GM19463 (cell line): ENCODE measurements around the gene SCRT2.
A peak's percentile ranks its signal among the peaks of the same experiment; 100 is the strongest.
"Not testable (repeated sequence)": the region's sequence is repeated elsewhere in the genome, so short reads cannot be mapped to it uniquely, and the experiment has no call there.

ENCODE experiments used
- ATAC-seq: cut with Tn5 transposase; IDR thresholded peaks from one replicate; pipeline ENCODE4 v1.9.1; 2021; ENCODE audit warnings: mild to moderate bottlenecking, moderate library complexity; ENCODE audit not compliant: unreplicated experiment

SCRT2 gene

DNA sequence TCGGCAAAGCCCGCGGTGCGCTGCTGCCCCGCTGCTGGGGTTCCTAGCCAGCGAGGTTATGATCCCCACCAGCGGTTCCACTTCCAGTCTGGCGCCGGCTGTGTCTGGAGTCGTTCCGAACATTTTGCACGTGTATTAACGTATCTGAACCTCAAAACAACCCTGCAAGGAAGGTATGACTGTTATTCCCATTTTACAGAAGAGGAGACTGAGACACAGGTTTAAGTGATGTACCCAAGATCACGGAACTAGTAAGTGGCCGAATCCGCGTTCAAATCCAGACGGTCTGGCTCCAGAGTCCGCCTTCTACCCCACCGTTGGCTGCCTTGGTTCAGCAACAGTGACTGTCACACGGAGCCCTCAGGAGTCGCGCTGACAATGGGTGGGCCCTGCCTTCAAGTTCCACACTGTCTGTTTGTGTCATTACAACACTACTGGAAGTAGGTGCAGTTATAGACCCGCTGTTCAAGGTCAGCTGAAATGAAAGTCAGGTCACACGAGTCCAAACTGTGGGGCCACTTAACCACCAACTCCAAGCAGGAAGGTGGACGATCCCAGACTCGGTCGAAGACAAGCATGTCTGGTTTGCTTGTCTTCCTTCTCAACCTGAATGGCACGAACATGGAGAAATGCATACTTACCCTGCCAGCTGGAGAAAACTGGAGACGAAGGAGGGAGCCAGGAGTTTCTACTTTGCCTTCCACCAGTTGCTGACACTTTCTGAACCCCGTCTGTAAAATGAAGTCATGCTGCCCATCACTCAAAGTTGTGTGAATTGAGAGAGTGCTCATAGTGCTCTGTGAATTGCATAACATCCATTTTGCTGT, 21.8 kb downstream of the SCRT2 start:
- no peak for ATAC-seq

DNA sequence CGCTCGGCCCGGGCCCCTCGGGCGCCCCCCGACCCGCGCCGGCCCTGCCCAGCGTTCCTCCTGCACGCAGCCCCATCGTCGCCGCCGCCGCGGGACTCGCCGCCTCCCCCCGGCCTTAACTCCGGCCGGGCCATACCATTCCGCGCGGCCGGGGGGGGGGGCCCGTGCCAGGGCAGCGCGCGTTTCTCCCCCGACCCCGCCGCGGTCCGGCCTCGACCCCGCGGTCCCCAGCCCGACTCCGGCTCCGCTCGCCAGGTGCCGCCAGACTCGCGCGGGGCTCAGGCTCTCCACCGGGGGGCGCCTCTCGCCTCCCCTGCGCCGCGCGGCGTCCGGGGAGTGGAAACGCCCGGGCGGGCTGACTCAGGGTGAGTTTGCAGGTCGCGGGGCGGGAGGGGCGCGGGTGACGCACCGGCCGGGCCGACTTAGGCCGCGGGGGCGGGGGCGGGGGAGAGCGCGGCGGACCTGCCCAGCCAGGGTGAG, 22.5 kb downstream of the SCRT2 start, which contains the start of gene SRXN1:
TSS of gene SRXN1 (minus strand) at position 91 of the 480 bp plus-strand sequence. CDS start at position 76, 15 bp downstream.
- peak; percentile 94 for ATAC-seq

DNA sequence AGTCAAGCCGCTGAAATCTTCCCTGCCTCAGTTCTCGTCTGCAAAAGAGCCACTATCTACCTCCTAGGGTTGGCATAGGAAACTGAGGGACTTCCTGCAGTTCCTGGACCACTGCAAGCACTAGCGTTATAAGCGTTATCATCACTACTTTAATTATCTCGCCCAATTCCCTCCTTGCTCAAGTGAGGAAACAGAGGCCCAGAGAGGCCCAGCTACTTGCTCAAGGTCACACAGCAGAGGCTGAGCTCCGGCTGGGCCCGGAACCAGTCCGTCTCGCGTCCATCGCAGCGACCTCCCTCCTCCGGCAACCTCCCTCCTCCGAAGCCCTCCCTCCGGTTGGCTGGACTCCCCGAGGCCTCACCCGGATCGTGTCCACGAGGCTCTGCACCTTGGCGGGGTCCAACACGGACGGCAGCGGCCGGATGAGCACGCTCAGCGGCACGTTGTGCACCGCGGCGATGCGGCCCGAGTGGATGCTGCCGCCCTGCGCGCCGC, 22.9 kb downstream of the SCRT2 start:
- ATAC-seq, result no peak

DNA sequence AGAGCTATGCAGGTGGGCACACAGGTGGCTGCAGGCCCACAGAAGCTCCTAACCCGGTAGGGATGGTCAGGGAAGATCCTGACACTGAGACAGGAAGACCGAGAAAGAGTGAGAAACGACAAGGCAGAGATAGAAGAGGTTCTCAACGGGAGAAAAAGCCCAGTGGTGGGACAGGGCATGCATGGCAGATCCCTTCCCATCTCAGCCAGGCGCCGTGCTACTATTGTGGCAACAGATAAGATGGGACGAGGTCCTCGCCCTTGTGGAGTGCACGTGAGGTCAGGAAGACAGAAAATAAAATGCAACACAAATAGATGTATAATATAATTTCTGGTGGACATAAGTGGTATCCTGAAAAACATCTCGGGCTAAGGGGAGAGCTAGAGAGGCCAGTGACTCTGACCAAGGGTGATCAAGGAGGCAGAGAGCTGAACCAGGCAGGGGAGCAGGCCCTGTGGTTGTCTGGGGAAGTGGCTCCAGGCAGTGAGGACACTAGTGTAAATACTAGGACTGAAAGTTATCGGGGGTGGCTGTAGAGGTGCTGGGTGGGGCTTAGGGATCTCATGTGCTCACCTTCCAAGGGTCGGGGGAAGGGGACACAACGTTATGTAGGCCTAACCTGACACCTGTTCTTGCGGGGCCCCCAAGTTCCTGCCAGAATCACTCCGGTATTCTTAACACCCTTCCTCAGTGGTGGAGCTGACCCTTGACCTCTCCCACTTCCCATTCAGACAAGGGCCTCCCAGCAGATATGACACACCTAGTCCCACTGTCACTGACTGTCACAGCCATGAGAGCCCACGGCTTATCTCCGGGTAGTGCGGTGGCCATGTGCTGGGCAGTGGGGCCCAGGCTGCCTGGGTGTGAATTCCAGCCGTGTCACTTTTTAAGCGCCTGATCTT, 23.6 kb downstream of the SCRT2 start:
- no peak for ATAC-seq

DNA sequence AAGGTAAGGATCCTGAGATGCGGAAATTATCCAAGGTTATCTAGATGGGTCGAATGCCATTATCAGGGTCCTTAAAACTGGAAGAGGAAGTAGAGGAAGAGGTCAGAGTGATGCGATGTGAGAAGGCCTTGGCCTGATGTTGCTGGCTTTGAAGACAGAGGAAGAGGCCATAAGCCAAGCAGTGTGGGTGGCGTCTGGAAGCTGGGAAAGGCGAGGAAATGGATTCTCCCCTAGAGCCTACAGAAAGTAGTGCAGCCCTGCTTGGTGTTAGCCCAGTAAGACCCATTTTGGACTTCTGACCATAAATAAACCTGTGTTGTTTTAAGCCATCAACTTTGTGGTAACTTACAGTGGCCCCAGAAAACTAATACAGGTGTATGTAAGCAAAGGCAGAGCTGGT, 24.6 kb downstream of the SCRT2 start:
- no peak for ATAC-seq

DNA sequence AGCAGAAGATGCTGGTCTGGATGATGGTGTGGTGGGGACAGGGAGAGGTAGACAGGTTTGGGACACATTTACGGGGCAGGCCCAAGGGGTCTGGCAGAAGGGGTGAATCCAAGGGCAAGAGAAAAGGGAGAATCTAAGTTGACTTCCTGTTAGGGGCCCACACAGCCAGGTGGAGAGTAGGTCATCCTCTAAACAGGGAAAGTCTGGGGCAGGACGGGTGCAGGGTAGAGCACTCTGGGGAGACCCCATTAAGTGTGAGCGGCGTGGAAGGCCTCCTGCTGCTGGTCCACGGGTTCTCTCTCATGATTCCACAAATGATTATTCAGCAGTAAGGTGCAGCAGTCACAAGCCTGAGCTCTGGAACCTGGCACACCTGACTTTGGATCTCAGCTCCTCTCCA, 25.3 kb downstream of the SCRT2 start:
- no peak for ATAC-seq

DNA sequence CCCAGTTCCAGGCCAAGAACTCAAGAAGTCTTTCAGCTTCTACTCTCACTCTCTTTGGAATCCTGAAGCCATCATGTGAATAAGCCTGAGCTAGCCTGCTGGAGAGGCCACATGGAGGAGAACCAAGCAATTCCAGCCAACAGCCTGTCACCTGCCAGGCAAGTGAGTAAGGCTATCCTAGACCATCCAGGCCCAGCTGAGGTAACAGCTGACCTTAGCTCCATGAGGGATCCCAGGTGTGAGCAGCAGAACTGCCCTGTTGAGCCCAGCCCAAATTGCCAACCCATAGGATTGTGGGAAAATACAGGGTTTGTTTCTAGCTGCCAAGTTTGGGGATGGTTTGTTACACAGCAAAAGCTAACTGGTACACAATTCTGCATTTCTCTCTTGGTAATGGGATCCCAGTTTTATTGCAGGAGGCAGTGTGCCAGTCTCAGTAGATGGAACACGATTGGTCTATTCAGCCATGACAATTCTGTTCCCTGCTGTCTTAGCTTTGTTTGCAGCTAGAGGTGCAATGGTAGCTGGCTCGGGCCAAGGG, 28.1 kb downstream of the SCRT2 start:
- no peak for ATAC-seq

DNA sequence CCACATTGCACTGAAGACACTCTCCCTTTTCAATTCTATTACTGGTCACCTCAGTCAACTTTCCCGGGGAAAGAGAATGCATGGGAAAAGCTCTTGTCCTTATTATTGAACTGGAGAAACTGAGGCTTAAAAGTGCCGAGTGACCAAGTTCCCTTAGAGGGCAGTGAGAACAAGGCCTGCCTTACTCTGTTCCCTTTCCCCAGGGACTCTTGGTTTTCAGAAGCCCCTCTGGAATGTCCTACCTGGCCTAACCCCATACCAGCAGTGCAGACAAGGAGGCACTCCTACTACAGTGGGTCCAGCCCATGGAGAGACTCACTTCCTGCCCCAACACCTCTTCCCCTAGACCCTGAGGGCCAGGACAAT, 28.8 kb downstream of the SCRT2 start:
- ATAC-seq, result no peak

DNA sequence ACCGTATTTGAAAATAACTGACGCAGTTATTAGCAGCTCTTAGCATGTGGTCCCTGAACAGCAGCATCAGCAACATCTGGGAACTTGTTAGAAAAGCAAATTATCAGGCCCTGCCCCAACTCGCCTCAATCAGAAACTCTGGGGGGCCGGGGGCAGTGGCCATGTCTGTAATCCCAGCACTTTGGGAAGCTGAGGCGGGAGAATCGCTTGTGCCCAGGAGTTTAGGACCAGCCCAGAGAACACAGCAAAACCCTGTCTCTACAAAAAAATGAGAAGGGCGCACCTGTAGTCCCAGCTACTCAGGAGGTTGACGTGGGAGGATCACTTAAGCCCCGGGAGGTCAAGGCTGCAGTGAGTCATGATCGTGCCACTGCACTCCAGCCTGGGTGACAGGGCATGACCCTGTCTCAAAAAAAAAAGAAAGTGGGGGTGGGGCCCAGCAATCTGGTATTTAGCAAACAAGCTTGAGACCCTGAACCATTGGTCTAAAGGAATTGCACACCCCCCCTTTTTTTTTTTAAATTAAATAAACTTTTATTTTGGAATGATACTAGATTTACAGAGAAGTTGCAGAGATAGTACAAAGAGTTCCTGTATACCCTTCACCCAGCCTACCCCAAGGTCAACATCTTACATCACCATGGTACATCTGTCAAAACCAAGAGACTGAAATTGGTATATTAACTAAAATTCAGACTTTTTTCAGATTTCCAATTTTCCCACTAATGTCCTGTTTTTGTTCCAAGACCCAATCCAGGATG, 29.3 kb downstream of the SCRT2 start:
- ATAC-seq, result no peak

DNA sequence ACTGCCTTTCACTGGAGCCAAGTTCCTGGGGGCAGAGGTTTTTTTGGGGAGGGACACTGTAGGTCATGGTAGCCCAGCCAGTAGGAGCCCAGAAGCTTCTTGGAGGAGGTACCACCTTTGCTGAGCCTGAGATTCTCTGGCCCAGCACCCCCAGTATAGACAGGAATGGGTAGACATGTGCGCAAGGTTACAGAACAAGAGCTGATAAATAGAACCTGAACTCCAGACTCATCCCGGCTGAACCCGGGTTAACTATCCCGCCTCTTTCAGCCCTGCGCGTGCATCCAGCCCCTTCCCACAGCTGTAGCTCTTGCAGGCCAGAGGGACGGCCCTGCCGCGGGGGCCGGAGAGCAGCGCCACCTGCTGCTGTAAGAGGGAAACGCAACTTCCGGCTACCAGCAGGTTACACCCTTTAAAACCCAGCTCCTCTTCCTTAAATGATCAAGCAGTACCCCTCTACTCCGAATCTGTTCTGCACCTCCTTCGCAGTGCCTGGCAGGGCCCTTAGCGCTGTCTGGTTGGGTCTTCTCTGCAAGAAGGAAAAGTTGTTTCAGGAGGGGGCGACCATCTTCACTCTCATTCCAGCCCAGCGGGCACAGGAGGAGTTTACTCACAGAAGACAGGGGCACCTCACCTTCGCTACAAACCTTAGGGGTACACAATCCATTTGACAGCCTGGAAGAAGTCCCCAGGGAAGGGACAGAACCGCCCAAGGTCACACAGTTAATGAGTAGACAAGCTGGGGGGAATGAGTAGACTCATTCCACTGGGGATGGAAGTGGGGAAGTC, 30.1 kb downstream of the SCRT2 start:
- ATAC-seq, result no peak

DNA sequence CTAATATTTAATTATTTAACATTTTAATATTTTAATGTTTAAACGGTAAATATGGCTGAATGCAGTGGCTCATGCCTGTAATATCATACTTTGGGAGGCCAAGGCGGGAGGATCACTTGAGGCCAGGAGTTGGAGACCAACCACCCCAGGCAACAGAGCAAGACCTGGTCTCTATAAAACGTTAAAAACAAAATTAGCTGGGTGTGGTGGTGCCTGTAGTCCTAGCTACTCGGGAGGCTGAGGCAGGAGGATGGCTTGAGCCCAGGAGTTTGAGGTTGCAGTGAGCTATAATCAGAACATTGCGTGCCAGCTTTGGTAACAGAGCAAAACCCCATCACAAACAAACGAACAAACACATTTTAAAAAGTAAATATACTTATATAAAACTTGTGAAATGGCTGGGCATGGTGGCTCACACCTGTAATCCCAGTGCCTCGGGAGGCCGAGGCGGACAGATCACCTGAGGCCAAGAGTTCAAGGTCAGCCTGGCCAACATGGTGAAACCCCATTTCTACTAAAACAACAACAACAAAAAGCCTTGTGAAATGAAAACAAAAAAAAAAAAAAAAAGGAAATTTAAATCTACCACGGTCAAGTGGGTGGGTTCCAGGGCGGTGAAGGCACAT, 30.8 kb downstream of the SCRT2 start:
- ATAC-seq, result no peak

DNA sequence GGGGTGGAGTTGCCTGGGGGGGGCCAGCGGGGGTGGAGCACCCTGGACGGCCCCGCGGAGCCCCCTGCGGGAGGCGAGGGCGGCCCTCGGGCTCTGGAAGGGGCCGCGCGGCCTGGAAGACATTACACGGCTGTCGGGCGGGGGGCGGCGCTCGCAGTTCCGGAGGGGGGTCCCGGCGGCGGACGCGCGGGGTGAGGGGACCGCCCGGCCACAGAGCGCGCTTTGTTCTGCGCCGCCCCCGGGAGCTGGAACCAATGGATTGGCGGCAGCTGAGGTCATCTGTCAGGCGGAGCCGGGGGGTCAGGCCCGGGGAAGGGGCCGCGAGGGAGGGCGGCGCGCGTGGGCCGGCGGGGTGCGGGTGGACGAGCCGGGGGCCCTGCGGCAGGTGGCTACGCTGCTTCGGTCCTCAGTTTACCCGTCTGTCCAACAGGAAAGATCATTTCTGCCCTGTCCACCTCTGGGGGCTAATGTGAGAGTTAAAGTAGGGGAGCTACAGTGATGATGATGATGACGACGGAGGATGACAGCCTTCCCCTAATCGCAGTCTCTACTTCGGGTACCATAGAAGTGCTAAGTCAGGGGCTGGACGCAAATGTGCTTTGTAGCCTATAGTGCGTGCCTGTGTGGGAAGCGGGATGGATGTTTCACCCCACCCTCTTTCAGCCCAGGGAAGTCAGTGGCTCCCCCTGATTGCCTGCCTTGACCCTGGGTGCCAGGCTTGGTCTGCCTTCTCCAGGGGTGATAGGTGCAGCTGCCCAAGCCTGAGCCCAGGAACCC, 33.0 kb downstream of the SCRT2 start:
- no peak for ATAC-seq

DNA sequence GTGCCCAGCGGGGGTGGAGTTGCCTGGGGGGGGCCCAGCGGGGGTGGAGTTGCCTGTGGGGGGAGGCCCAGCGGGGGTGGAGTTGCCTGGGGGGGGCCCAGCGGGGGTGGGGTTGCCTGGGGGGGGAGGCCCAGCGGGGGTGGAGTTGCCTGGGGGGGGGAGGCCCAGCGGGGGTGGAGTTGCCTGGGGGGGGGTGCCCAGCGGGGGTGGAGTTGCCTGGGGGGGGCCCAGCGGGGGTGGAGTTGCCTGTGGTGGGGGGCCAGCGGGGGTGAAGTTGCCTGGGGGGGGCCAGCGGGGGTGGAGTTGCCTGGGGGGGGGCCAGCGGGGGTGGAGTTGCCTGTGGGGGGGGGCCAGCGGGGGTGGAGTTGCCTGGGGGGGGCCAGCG, 33.6 kb downstream of the SCRT2 start:
- ATAC-seq, result not testable (repeated sequence)

DNA sequence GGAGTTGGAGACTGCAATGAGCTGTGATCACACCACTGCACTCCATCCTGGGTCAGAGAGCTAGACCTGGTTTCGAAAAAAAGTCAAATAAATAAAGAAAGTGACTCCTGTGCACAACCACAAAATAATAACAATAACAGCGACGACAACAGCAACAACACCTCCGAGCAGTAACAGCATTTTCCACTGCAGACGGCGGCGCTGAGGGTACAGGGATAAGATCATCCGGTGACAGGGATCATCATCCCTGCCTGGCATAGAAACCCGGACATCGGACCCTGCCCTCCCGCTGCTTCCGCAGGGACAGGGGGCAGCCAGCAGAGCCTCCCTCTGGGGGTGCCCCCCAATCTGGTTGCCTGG, 34.1 kb downstream of the SCRT2 start:
- ATAC-seq, result no peak

DNA sequence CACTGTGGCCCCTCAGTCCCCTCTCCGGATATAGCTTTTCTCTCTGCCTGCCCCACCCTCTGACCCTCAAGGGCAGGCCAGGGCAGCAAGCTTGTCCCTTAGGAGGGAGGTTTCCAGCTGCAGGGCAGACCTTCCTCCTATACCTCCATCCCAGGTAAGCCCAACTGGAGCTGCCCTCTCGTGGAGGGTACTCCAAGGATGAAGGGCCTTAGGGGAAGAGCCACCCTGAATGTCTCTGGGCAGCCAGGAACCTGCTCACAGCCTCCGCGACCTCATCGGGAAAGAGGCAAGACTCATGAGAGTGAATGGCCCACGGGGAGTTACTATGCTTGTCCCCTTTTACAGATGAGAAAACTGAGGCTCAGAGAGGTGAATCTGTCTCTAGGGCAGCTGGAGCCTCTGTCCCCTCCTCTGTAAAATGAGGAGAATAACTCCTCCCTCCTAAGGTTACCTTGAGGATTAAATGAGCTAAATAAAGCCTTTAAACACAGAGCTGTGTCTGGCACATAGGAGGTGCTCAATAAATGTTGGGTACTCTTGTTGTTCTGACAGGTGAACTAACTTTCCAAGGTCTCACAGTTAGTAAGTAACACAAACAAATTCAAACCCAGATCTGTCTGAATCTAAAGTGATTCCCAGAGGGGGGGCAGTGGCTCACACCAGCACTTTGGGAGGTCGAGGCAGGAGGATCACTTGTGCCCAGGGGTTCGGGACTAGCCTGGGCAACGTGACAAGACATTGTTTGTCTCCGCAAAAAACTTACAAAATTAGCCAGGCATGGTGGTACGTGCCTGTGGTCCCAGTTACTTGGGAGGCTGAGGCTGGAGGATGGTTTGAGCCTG, 34.7 kb downstream of the SCRT2 start:
- ATAC-seq, result no peak

DNA sequence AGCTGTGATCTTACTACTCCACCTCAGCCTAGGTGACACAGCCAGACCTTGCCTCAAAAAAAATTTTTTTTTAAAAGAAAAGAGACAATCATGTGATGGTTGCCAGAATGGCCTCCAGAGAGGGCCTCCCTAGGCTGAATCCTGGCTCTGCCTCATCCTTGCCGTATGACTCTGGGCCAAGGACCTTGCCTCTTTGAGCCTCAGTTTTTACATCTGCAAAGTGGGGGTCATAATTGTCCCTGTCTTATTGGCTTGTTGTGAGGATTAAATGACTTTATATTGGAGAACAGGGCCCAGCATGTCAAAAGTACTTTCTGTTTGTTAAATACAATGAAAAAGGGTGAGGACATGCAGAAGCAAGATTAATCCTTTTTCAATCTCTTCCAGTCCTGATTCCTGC, 37.0 kb downstream of the SCRT2 start:
- ATAC-seq, result no peak

DNA sequence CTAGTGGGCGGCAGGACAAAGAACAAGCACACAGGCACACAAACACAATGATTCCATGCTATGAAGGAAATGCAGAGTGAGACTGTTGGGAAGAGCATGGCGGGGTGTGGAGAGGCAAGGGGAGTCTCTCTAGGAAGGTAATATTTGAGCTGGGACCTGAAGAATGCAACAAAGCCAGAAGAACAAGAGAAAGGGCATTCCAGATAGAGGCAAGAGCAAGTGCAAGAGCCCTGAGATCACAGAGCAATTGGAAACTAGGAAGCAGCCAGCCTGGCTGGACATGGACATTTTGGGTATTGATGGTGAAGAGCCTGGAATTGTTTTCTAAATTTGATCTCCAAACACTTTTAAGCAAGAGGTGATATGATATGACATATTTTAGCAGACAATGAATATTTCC, 38.0 kb downstream of the SCRT2 start:
- ATAC-seq, result no peak

DNA sequence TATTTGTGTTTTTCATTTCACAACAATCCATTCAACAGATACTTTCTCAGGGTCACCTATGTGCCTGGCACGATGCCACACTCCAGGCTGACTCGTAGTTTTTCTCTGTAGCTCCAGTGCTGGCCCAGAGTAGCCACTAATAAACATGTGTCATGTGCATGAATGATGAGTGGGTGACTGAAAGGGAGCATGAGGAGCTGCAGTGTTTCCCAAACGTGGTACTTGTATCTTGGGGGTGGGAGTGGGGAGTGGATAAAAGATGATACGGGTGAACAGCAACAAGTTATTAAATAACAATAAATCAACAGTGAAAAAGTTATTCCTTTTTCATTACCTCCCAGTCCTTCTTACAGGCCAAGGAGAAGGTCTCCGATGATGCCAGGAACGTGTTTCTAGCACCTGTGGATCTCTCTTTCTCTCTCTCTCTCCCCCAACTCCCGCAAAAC, 39.7 kb downstream of the SCRT2 start:
- ATAC-seq, result no peak
